ENCODE results near the gene TAB3. TPM values are rescaled to one million over a fixed set of nuclear protein-coding genes. Genes with fewer than 3 reads are reported as not detected.
A peak's percentile ranks its signal among the peaks of the same experiment; 100 is the strongest.

Gene TAB3
- total and polyA plus RNA-seq, 10 of the 15 experiments (the other 5 are each of a cell fraction or from before 2014, with no cell fraction given) = 1.7 to 22.1 (median 9.1) TPM

DNA sequence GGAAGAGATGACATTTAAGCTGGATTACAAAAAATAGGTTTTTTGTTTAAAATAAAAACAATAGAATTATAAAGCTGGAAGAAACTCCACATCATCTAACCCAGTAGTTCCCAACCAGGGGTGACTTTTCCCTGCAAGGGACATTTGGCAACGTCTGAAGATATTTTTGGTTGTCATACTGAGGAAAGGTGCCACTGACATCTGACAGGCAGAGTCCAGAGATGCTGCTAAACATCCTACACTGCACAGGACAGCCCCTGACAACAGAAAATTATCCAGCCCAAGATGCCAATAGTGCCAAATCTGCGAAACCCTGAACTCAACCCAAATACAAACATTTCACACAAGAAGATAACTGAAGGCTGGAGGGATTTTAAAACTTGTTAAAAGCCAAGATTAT is 18.5 kb downstream of the TAB3 start:
- no peak for ATAC-seq
- H4K20me1 ChIP-seq (ENCODE audit: control insufficient read depth, insufficient read depth) = no peaks in the 10 kb centered on the region

DNA sequence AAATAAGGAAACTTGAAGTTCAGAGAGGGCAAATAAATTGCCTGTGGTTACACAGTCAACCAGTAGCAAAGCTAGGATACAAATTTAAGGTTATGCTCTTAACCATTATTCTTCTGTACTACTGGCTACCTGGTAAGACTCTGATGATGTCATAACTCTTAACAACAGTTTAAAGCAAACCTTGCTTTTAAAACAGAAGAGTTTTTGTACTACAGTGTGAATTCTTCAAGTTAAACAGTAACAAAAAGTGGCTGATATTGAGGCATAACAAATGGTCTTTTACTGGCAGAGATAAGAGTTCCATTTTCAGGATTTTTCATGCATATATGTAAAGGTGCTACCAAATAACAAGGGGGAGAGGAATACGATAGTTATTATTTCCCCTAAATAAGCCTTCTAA is 23.4 kb downstream of the TAB3 start:
- FAIRE-seq = no peak
- no peak overlapping the region for H3K4me3 ChIP-seq
- ChIA-PET RAD21 (ENCODE audit: unreplicated experiment) (interaction anchor here (3.0 kb wide), 1 partner anchor 130 kb away, joined by 19 read pairs; no protein-coding TSS in a partner anchor), POLR2A (no interaction called here), CTCF (interaction anchor here (0.6 to 3.9 kb wide), 7 partner anchors 9 to 155 kb away, joined by 3 to 36 read pairs (median 3); no protein-coding TSS in a partner anchor), SMC1A (ENCODE audit: uncharacterized antibody, unreplicated experiment) (interaction anchor here (1.6 to 2.6 kb wide), 3 partner anchors 9 to 44 kb away, joined by 4 to 6 read pairs (median 6); no protein-coding TSS in a partner anchor)
- no peaks in the 10 kb centered on the region for H3K27me3 ChIP-seq (replicated peaks in 1 of 2; ENCODE audit: control insufficient read depth in 2 of 2, insufficient read depth in 2 of 2, low read length in 1 of 2)
- H3K9me3 ChIP-seq (replicated peaks; ENCODE audit: control insufficient read depth, insufficient read depth, low read length) = no peaks in the 10 kb centered on the region
- in situ Hi-C loops (cut with MboI) = no loop called here
- H3K4me1 ChIP-seq (ENCODE audit: control insufficient read depth, insufficient read depth, low read length) = no peaks in the 10 kb centered on the region
- H4K20me1 ChIP-seq (ENCODE audit: control insufficient read depth, insufficient read depth) = no peaks in the 10 kb centered on the region
- no peak overlapping the region for H3K4me2 ChIP-seq (ENCODE audit: control insufficient read depth, insufficient read depth)
- H2AFZ ChIP-seq (ENCODE audit: control insufficient read depth, low read depth, low read length) = no peak overlapping the region
- 41% methylated on average over 1 of the region's 1 CpG for WGBS (ENCODE audit: insufficient coverage, insufficient replicate concordance, low lambda C conversion rate, missing lambda C conversion rate)
- ATAC-seq = no peak
- no peaks in the 10 kb centered on the region for H3K36me3 ChIP-seq (ENCODE audit: control insufficient read depth in 2 of 2, insufficient read depth in 2 of 2, low read length in 1 of 2)
- no peak overlapping the region for H3K27ac ChIP-seq (ENCODE audit: control insufficient read depth, insufficient read depth)
- DNase-seq (ENCODE audit: low read depth, low spot score) = no peak
- no peak for TF ChIP-seq RELA (IDR thresholded peaks at IDR 0.05; ENCODE audit: borderline replicate concordance, partially characterized antibody)
- 0 out of 2 replicates have a peak, but pooled peaks have one; percentile 27 for TF ChIP-seq ATF7 (IDR thresholded peaks at IDR 0.05; ENCODE audit: low read depth)
- intact Hi-C loops (cut with micrococcal nuclease; ENCODE audit: unreplicated experiment) = loop anchor here (2.0 kb wide), 1 partner anchor 129 kb away; no protein-coding TSS in a partner anchor
- no peak overlapping the region for H3K9ac ChIP-seq (ENCODE audit: control insufficient read depth, insufficient read depth, low read length)
- H3K79me2 ChIP-seq (ENCODE audit: control insufficient read depth, insufficient read depth, low read length) = no peaks in the 10 kb centered on the region
- BruUV-seq (replicated peaks) = no TSS peak

More for the DNA sequence above, 18.5 kb downstream of the TAB3 start:
- H3K79me2 ChIP-seq (ENCODE audit: control insufficient read depth, insufficient read depth, low read length) = no peaks in the 10 kb centered on the region
- H3K27ac ChIP-seq (ENCODE audit: control insufficient read depth, insufficient read depth) = no peak overlapping the region
- no peak for DNase-seq (ENCODE audit: low read depth, low spot score)
- intact Hi-C loops (cut with micrococcal nuclease; ENCODE audit: unreplicated experiment) = no loop called here
- ChIA-PET CTCF (interaction anchor here (1.0 kb wide), 1 partner anchor 11 kb away, joined by 4 read pairs; no protein-coding TSS in a partner anchor), RAD21 (ENCODE audit: unreplicated experiment) (no interaction called here), POLR2A (no interaction called here), SMC1A (ENCODE audit: uncharacterized antibody, unreplicated experiment) (no interaction called here)
- no peak overlapping the region for H3K4me2 ChIP-seq (ENCODE audit: control insufficient read depth, insufficient read depth)
- H3K9ac ChIP-seq (ENCODE audit: control insufficient read depth, insufficient read depth, low read length) = no peak overlapping the region
- in situ Hi-C loops (cut with MboI) = no loop called here
- BruUV-seq (replicated peaks) = no TSS peak
- TF ChIP-seq, protein P1, sequence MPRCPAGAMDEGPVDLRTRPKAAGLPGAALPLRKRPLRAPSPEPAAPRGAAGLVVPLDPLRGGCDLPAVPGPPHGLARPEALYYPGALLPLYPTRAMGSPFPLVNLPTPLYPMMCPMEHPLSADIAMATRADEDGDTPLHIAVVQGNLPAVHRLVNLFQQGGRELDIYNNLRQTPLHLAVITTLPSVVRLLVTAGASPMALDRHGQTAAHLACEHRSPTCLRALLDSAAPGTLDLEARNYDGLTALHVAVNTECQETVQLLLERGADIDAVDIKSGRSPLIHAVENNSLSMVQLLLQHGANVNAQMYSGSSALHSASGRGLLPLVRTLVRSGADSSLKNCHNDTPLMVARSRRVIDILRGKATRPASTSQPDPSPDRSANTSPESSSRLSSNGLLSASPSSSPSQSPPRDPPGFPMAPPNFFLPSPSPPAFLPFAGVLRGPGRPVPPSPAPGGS (IDR thresholded peaks at IDR 0.05; ENCODE audit: borderline replicate concordance, insufficient read depth, low read depth, low read length, poor library complexity, severe bottlenecking) = no peak
- no peak for TF ChIP-seq CREM (IDR thresholded peaks at IDR 0.05; ENCODE audit: low read depth)
- no peaks in the 10 kb centered on the region; a peak in 1 of 4 replicates for H3K36me3 ChIP-seq (ENCODE audit: control insufficient read depth in 2 of 2, insufficient read depth in 2 of 2, low read length in 1 of 2)
- no peaks in the 10 kb centered on the region for H3K27me3 ChIP-seq (replicated peaks in 1 of 2; ENCODE audit: control insufficient read depth in 2 of 2, insufficient read depth in 2 of 2, low read length in 1 of 2)
- no peak for FAIRE-seq
- H3K4me3 ChIP-seq = no peak overlapping the region
- WGBS (ENCODE audit: insufficient coverage, insufficient replicate concordance, low lambda C conversion rate, missing lambda C conversion rate) = 34% methylated on average over 2 of the region's 2 CpGs
- no peaks in the 10 kb centered on the region for H3K9me3 ChIP-seq (replicated peaks; ENCODE audit: control insufficient read depth, insufficient read depth, low read length)
- no peaks in the 10 kb centered on the region for H3K4me1 ChIP-seq (ENCODE audit: control insufficient read depth, insufficient read depth, low read length)
- no peak overlapping the region for H2AFZ ChIP-seq (ENCODE audit: control insufficient read depth, low read depth, low read length)

Data from GM12878 (cell line).